ENCODE results near the gene GCNT1.
"Not testable (repeated sequence)": the region's sequence is repeated elsewhere in the genome, so short reads cannot be mapped to it uniquely, and the experiment has no call there.

GCNT1 gene

DNA sequence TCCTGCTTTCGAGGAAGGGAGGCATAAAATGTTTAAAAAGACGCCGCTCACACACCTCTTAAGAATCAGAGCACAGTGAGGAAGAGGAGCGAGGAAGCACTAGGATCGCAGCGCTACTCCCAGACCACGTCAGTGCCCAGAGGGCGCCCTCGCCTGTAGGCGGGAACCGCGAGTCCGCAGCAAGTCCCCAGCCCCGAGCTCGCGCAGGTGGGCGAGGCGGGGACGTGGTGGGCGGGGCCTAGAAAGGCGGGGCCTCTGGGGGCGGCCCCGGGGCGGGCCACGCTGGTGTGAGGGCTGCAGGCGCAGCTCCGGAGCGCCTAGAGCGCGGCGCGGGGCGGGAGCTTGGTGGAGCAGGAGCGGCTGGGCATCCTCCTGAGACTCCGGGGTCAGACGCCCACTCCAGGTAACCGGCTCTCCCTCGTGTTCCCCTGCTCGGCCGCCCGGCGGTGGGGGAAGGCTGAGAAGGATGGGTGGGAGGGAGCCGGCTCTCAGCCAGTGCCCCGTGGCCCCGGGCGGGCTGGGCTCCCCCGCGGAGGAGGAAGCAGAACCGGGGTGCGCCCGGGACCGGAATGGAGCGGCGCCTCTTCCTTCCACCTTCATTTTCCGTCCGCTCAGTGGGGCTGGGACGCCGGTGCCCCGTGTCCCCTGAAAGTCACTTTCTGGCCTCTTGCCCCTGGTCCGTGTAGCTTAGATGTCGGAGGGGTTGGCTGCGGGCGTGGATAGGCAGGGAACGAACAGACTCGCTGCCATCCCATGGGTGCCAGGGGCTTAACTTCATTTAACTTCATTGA is at the start of gene GCNT1:
TSS of gene GCNT1 (plus strand) at position 280 of the 791 bp plus-strand sequence. CDS start 43,200 bp downstream, outside the sequence.
- DNase-seq (ENCODE audit: low read depth, low spot score) = no peak

DNA sequence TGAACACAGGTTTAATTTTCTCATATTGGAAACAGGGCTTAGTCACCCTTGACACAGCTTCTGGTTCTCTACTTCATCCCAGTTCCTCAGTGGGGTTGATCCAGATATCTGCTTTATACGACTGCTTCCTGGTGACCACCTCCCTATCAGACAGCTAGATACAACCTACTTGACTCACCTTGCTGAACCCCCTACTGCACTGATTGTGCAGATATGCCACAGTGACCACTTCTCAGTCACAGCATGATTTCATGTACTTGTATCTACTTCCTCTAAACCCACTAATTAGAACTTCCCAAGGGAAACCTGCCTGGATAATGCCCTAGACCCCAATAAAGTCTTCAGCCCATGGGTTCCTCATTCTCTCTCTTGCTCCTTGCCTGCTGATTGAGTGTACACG is 46.3 kb upstream of the GCNT1 start:
- DNase-seq (ENCODE audit: low read depth, low spot score) = no peak

DNA sequence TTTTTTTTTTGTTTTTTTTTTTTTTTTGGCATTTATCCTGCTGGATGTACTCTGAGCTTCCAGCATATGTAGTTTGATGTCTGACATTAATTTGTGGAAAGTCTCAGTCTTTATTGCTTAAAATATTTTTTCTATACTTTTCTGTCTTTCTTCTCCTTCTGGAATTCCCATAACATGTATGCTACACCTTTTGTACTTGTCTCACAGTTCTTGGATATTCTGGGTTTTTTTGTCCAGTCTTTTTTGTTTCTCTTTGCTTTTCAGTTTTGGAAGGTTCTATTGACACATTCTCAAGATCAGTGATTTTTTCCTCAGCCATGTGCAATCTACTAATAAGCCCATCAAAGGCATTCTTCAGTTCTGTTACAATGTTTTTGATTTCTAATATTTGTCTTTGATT is 45.3 kb upstream of the GCNT1 start:
- DNase-seq (ENCODE audit: low read depth, low spot score) = no peak

DNA sequence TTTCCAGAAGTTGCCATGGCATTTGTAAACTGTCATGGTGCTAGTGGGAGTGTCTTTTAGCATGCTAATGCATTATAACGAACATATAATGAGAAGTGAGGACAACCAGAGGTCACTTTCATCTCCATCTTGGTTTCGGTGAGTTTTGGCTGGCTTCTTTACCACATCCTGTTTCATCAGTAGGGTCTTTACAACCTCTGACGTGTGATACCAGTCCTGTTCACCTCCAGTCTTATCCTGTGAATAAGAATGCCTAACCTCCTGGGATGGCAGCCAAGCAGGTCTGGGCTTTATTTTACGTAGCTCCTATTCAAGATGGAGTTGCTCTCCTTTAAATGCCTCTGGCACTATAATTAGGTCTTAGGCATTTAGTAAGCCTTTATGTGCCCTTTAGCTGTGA is 44.3 kb upstream of the GCNT1 start:
- DNase-seq (ENCODE audit: low read depth, low spot score) = no peak

DNA sequence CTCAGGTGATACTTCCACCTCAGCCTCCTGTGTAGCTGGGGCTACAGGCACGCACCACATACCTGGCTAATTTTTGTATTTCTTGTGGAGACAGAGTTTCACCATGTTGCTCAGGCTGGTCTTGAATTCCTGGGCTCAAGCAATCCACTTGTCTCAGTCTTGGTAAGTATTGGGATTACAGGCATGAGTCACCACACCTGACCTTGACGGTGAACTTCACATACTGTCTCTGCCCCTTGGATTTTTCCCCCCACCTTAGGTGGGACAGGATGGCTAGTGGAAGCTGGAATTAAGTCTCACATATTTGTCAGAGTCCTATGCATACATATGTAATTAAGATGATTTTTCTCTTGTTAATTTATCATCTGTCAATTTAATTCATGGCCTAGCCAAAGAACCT is 43.8 kb upstream of the GCNT1 start:
- no peak for DNase-seq (ENCODE audit: low read depth, low spot score)

DNA sequence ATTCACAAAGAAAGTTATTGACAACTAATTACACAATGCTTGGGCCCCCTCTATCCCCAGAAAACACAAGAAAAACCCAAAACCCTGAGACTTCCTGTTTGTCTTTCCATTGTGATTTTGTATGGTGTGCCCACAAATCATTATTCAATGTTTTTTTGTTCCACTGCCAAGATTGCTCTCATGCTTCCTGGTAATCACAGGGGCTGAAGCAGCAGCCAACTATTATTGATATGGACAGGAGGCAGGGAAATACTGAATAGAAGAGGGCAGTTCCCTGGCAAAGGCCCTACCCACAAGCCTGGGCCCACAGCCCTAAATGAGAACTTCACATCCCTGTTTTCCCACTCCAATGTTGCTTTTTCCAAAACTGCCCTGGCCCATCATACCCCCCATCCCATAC is 43.3 kb upstream of the GCNT1 start:
- no peak for DNase-seq (ENCODE audit: low read depth, low spot score)

DNA sequence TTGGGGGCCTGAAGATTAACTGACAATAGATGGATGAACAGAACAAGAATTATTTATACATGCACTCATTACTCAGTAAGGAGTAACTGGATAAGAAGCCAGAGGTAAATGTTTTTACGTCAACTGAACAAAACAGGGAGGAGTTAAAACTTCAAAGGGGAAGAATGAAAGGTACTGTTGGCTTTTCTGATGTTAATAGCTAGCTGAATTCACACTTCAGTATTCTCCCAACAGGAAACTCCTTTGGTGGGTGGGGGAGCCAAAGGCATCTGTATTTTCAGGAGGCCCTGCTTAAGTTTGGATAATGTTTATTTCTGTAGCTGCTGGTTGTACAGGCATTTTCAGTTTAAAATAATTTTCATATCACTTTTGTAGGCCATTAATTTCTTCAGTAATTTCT is 41.6 kb upstream of the GCNT1 start:
- DNase-seq (ENCODE audit: low read depth, low spot score) = no peak

DNA sequence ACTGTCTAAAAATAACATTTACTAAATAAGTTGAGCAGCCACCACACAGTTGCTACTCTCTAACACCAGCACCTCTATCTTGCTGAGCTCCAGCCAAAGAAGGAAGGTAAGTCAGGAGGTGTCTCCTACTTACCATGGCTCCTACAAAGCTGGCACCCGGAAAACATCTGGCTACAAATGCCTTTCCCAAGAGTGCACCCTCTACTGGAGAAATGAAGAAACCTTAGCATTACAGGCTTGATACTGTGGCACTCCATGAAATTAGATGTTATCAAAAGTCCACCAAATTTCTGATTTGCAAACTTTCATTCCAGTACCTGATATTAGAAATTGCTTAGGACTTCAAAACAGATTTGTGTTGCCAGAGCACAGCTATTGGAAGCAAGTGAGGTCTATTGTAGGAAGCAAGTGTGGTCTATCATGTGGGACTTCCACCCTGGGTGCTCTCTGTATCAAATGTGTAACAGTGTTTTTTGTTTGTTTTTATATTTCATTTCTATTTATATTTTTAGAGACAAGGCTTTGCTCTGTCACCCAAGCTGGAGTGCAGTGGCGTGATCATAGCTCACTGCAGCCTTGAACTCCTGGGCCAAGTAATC is 39.1 kb upstream of the GCNT1 start:
- no peak for DNase-seq (ENCODE audit: low read depth, low spot score)

DNA sequence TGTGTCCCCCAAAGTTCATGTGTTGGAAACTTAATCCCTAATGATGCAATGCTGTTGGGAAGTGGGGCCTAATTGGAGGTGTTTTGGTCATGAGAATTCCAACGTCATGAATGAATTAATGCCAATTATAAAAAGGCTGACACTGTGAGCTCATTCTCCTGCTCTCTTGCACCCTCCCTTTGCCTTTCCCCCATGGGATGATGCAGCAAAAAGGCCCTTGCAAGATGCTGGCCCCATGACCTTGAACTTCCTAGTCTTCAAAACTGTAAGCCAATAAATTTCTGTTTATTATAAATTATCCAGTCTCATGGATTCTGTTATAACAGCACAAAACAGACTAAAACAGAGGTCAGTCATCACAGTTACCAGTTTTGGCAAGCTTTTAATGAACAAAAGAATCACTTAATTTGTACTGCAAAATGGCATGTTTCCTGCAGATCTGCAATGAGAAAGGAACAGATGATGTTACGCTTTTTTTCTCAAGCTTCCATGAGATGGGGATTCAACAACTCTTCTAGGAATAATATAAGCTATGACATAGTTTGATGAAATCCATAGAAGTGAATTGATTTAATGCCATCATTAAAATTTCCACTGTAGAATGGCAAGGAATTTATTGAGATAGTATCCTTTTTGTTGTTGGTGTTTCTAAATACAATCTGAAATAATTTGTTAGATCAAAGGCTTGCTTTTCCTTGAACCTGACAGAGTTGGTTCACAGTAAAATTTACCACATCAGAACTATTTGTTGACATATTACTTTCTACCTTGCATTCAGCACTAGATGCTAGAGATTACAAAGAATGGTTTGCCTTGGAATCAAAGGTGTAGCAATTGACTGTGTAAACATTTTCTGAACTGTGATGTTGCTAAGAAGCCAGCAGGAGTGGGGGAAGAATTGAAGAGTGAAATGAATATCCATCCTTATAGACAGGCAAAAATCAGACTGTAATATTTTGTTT is 35.5 kb upstream of the GCNT1 start:
- DNase-seq (ENCODE audit: low read depth, low spot score) = no peak

DNA sequence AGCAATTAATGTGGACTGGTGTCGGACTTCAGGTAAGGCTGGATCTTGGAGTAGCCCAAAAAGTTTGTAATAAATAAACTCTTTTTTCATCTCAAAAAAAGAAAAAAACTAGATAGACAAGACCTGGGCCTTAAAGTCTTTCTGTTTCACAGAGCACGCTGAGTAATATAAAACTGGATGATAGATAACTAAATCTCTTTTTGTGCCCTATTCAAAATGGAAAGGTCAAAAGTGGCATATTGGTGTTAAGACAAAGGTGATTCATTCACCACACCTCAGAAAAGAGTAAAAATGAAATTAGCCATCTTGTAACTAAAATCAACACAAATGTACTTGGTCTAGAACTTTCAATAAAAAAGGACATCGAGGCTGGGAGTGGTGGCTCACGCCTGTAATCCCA is 34.5 kb upstream of the GCNT1 start:
- no peak for DNase-seq (ENCODE audit: low read depth, low spot score)

DNA sequence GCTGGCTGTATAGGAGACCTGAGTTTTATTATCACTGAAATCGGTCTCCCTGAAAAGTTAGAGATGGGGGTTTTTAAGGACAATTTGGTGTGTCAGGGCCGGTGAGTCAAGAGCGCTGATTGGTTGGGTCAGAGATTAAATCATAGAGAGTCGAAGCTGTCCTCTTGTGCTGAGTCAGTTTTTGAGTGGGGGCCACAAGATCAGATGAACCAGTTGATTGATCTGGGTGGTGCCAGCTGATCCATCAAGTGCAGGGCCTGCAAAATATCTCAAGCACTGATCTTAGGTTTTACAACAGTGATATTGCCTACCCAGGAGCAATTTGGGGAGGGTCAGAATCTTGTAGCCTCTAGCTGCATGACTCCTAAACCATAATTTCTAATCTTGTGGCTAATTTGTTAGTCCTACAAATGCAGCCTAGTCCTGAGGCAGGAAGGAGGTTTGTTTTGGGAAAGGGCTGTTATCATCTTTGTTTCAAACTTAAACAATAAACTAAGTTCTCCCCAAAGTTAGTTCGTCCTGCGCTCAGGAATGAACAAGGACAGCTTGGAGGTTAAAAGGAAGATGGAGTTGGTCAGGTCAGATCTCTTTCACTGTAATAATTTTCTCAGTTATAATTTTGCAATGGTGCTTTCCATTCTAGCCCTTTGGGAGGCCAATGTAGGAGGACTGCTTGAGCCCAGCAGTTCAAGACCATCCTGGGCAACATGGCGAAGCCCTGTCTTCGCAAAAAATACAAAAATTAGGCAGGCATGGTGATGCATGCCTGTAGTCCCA is 33.1 kb upstream of the GCNT1 start:
- no peak for DNase-seq (ENCODE audit: low read depth, low spot score)

DNA sequence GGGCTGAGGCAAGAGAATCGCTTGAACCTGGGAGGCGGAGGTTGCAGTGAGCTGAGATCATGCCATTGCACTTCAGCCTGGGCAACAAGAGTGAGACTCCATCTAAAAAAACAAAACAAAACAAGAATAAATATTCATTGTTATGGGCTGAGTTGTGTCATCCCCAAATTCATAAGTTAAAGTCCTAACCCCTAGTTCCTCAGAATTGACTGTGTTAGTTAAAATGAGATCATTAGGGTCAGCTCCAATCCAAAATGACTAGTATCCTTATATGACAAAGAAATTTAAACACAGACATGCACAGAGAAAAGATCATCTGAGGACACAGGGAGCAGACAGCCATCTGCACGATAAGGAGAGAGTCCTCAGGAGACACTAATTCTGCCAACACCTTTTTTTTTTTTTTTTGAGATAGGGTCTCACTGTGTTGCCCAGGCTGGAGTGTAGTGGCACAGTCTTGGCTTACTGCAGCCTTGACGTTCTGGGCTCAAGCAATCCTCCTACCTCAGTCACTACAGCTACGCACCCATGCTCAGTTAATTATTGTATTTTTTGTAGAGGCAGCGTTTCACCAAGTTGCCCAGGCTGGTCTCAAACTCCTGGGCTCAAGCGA is 32.1 kb upstream of the GCNT1 start:
- DNase-seq (ENCODE audit: low read depth, low spot score) = no peak

DNA sequence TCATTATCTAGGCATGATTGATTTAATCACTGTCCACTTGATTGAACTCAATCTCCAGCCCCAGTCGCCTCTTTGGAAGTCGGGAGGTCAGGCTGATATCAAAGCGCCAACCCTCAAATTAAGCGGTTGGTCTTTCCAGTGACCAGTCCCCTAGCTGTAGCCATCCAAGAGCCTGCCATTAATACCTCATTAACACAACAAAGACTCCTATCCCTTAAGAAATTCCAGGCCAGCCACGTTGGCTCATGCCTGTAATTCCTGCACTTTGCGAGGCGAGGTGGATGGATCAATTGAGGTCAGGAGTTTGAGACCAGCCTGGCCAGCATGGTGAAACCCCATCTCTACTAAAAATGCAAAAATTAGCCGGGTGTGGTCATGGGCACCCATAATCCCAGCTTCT is 27.4 kb upstream of the GCNT1 start:
- no peak for DNase-seq (ENCODE audit: low read depth, low spot score)

DNA sequence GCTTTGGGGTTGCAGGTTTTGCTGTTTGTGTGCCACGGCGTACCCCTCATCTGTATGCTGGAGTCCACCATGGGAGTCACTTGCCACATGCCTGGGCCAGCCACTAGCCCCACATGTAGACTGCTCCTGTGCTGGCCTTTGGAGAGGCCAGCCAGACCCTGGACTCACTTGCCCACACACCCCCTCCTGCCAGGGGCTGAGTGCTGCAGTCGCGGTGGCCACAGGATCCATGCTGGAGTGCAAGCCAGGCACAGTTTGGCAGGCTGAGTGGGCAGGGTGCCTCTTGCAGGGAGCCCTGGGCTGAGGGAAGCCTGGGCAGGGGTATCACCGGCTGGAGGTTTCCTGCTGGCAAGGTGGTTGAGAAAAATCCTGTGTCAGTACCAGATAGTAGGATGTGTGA is 25.6 kb upstream of the GCNT1 start:
- no peak for DNase-seq (ENCODE audit: low read depth, low spot score)

DNA sequence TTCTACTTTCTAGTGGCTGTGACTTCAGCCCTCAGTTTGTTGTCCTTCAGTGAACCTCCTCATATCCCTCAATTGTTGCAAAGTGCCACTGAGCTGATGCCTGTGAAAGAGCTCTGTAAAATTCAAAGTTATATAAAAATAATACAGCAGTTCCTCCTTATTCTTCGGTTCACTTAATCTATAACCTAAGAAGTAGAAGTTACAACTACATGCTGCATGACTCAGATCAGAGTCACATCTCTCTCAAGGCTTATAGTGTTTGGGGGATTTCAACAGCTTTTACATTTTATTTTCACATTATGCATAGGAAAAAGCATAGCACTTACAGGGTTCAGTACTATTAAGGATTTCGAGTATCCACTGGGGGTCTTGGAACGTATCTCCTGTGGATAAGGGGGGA is 25.1 kb upstream of the GCNT1 start:
- no peak for DNase-seq (ENCODE audit: low read depth, low spot score)

DNA sequence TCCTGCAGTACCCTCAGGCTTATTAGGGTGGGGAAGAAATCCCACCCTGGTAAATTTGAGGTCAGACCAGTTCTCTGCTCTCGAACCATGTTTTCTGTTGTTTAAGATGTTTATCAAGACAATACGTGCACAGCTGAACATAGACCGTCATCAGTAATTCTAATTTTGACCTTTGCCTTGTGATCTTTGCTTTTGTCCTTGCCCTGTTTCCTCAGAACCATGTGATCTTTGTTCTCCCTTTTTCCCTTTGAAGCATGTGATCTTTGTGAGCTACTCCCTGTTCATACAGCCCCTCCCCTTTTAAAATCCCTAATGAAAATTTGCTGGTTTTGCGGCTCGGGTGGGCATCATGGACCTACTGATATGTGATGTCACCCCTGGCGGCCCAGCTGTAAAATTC is 24.1 kb upstream of the GCNT1 start:
- not testable (repeated sequence) for DNase-seq (ENCODE audit: low read depth, low spot score)

DNA sequence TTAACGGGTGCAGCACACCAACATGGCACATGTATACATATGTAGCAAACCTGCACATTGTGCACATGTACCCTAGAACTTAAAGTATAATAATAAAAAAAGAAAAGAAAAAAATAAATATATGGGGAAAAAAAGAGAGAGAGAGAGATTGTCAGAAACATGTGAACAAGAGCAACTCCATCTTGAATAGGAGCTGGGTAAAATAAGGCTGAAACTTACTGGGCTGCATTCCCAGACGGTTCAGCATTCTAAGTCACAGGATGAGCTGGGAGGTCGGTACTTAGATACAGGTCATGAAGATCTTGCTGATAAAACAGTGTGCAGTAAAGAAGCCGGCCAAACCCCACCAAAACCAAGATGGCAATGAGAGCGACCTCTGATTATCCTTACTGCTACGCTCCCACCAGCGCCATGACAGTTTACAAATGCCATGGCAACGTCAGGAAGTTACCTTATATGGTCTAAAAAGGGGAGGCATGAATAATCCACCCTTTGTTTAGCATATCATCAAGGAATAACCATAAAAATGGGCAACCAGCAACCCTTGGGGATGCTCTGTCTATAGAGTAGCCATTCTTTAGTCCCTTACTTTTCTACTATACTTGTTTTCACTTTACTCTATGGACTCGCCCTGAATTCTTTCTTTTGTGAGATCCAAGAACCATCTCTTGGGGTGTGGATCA is 21.8 kb upstream of the GCNT1 start:
- not testable (repeated sequence) for DNase-seq (ENCODE audit: low read depth, low spot score)

DNA sequence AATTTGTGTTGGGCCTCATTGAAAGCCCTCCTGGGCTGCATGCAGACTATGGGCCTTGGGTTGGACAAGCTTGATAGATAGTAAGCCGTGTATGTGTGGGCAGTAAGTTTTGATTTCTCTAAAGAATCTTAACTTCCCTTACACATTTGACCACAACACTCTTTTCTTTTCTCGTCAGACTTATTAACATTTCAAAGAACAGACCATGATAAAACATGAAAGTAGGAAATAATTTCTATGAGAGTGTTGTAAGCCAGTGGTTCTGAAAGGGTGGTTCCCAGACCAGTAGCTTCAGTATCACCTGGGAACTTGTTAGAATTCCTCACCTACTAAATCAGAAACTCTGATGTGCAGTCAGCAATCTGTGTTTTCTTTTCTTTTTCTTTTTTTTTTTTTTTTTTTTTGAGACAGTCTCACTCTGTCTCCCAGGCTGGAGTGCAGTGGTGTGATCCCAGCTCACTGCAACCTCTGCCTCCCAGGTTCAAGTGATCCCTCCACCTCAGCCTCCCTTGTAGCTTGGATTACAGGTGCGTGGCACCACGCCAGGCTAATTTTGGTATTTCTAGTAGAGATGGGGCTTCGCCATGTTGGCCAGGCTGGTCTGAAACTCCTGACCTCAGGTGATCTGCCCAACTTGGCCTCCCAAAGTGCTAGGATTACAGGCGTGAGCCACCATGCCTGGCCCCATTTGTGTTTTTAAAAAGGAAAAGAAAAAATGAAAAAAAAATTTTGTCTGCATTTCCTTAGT is 20.0 kb upstream of the GCNT1 start:
- DNase-seq (ENCODE audit: low read depth, low spot score) = no peak

DNA sequence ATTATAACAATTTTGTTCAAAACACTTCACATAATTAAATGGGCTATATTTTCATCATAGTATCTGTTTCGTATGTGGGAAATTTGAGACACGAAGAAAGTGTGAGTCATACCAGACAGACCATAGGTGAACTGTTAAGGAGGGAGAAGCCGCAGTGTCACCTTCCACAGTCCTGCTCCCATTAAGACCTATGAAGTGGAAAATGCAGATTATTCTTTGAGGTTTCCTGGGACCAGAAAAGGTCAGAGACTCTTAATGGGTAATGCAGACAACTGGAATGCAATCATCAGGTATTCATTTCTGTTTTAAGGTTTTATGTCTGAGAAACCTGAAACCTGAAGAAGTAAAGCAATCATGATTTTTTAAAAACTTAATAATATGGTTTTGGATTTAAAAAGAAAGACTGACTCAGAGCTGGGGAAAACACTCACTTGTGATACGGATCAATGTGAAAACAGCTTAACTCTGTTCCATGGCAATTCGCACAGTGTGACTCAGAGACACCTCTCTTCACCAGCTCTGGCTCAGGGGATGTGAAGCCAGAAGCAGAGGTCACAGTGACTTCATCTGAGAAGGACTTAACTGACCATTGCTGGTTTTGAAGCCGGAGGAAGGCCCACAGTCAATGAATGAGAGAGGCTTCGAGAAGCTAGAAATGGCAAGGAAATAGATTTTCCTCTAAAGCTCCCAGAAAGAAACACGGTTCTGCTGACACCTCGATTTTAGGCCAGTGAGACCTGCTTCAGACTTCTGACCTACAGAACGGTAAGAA is 17.2 kb upstream of the GCNT1 start:
- no peak for DNase-seq (ENCODE audit: low read depth, low spot score)
